NT2/D1 (cell line): ENCODE data around the gene LILRB2.
"Not testable (repeated sequence)": the region's sequence is repeated elsewhere in the genome, so short reads cannot be mapped to it uniquely, and the experiment has no call there.

Source experiments
- DNase-seq: peaks from one replicate; pipeline ENCODE4 v3.0.0-alpha.2; 2011; ENCODE audit warnings: low read depth, low spot score
- H3K27me3 ChIP-seq: 2 replicates; pipeline ENCODE4 v1.6.0; 2011; ENCODE audit warnings: mild to moderate bottlenecking; ENCODE audit not compliant: insufficient read length, insufficient read depth
- H3K36me3 ChIP-seq: 2 replicates; pipeline ENCODE4 v1.6.1; 2011; ENCODE audit warnings: mild to moderate bottlenecking, low read length, mixed read lengths; ENCODE audit not compliant: insufficient read depth, insufficient read length
- H3K4me1 ChIP-seq: 2 replicates; pipeline ENCODE4 v1.5.1; 2011; ENCODE audit not compliant: insufficient read depth, insufficient read length
- H3K4me3 ChIP-seq: 2 replicates; pipeline ENCODE4 v1.5.1; 2011; ENCODE audit warnings: low read depth; ENCODE audit not compliant: insufficient read length
- H3K9ac ChIP-seq: 2 replicates; pipeline ENCODE4 v1.6.0; 2011; ENCODE audit warnings: low read depth; ENCODE audit not compliant: insufficient read length
- H3K9me3 ChIP-seq: 2 replicates; pipeline ENCODE4 v1.5.1; 2011; ENCODE audit warnings: mild to moderate bottlenecking, low read length; ENCODE audit not compliant: insufficient read depth
- SUZ12 ChIP-seq: IDR thresholded peaks from 2 replicates; pipeline ENCODE4 v1.6.1; 2011; ENCODE audit not compliant: insufficient read length, insufficient read depth; ENCODE audit errors: extremely low read depth
- YY1 ChIP-seq: IDR thresholded peaks from 2 replicates; pipeline ENCODE4 v1.6.1; 2011; ENCODE audit not compliant: insufficient read length, insufficient read depth
- ZNF274 ChIP-seq: IDR thresholded peaks from 2 replicates; pipeline ENCODE4 v1.6.1; 2011; ENCODE audit warnings: mild to moderate bottlenecking, low read depth, low read length

LILRB2 gene

DNA sequence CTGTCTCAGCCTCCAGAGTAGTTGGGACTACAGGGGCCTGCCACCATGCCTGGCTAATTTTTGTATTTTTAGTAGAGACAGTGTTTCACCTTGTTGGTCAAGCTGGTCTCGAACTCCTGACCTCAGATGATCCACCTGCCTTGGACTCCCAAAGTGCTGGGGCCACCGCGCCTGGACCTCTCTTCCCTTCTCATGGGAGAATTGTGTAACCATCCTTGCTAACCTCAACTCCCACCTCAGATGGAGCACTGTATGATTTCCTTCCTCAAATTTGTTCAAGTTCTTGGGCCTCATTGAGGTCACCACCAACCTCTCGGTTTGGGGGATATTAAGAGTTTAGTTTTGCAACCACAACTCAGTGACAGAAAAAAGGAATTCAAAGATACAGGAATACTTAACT lies 21.3 kb upstream of the LILRB2 start:
- Histone ChIP-seq H3K9ac (no peak overlapping the region), H3K27me3 (peaks cover 70% of the 10 kb centered on the region), H3K9me3 (no peaks in the 10 kb centered on the region), H3K36me3 (no peaks in the 10 kb centered on the region), H3K4me1 (no peaks in the 10 kb centered on the region), H3K4me3 (no peak overlapping the region)
- TF ChIP-seq YY1: no peak
- no peak for DNase-seq

DNA sequence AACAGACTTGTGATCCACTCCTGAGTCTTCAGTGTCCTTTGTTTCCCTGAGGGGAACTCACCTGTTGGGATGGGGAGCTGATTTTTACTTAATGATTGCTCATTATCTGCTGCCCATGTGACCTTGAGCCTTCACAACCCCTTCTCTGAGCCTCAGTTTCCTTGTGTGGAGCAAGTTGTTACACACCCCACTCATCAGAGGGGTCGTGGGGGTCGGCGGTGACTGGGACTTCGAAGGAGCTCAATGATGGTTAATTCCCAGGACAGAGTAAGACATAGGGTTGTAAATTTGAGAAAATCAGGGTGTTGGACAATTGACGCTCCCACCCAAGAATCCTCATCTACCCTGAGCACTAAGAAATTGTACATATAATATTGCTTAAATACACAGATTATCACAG lies 18.6 kb upstream of the LILRB2 start:
- peaks cover 64% of the 10 kb centered on the region for H3K27me3 ChIP-seq
- H3K4me1 ChIP-seq: no peaks in the 10 kb centered on the region

DNA sequence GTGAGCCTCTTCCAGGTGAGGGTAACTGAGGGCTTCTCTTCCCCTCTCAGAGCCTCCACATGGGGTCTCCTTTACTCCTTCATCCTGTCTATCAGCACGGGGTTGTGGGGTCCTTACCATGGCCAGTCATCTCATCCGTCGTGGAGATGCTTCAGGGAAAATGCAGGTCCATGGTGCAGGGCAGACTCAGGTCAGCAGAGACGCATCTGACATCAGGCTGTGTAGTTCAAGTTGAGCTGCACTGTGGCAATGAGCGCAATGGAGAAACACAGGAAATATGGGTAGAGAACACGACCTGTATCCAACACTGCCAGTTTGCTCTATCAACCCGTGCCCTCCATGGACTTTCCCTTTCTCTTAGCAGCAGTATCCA lies 18.2 kb upstream of the LILRB2 start:
- H3K36me3 ChIP-seq: no peaks in the 10 kb centered on the region
- DNase-seq: no peak
- H3K4me1 ChIP-seq: no peaks in the 10 kb centered on the region
- TF ChIP-seq SUZ12: no peak
- TF ChIP-seq ZNF274: no peak
- no peak for TF ChIP-seq YY1
- H3K9me3 ChIP-seq: peaks cover 1% of the 10 kb centered on the region; the same call in 1 of the 2 replicates
- no peak overlapping the region for H3K4me3 ChIP-seq
- no peak overlapping the region for H3K9ac ChIP-seq
- H3K27me3 ChIP-seq: peaks cover 61% of the 10 kb centered on the region

More for the DNA sequence above, 18.6 kb upstream of the LILRB2 start:
- no peaks in the 10 kb centered on the region for H3K9me3 ChIP-seq
- H3K36me3 ChIP-seq: no peaks in the 10 kb centered on the region
- no peak overlapping the region for H3K4me3 ChIP-seq
- no peak for DNase-seq
- no peak overlapping the region for H3K9ac ChIP-seq
- TF ChIP-seq YY1 (no peak), SUZ12 (no peak), ZNF274 (no peak)

DNA sequence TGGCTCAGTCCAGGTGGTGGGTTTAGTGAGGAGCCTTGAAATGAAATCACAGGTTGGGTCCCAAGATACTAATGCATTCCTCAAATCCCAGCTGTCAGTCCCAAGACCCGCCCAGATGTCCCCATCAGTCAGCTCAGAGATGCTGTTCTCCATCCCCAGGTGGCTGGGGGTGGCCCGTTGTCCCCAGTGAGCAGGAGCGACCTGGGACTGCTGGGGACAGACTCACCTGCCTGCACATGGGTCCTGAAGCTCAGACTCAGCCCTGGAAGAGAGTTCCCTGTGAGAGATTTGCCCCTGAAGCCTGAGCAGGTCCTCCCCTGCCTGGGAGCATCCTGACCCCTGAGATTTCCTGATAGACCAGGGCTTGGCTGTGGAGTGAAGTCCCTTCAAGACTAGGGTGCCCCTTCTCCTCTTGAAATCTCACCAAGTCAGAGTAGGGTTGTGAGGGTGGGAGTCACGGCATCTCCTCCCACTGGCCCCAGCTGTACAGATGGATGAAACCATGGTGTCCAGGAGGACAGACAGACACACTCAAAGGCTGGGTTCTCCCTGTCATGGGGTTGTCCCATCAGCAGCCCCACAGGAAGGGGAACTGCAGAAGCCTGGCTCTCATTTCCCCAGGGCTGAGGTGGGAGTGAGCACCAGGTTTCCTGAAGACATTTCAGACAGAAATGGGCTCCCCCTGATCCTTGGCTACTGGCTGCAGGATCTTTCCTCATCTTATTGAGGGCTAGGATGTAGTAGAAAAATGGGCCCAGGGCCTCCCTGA lies 17.6 kb upstream of the LILRB2 start:
- Histone ChIP-seq H3K9me3 (peaks cover 7% of the 10 kb centered on the region; the same call in 1 of the 2 replicates), H3K4me1 (no peaks in the 10 kb centered on the region), H3K36me3 (no peaks in the 10 kb centered on the region), H3K9ac (no peak overlapping the region), H3K27me3 (peaks cover 62% of the 10 kb centered on the region), H3K4me3 (no peak overlapping the region)
- TF ChIP-seq ZNF274 (no peak), SUZ12 (no peak), YY1 (no peak)
- no peak for DNase-seq

DNA sequence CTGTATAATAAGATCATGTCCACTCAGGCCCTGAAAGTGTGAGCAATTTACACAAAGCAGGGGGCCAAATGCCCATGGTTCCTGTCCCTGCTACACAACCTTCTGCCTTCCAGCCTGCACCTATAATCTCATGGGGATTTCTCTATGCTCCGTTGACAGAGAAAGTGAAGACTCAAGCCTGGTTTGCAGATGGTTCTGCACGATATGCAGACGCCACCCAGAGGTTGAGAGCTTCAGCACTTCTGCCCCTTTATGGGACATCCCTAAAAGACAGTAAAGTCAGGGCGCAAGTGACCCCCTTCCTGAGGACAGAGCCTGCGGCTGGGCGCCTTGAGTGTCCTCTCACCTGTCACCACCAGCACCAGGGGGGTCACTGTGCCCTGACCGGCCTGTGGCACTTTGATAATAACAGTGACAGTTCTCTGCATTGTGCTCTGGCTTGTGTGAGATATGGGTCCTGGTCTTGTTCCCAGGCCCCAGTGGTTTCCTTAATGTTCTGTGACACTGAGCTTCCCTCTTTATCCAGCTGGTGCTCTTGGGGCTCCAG lies 16.9 kb upstream of the LILRB2 start:
- Histone ChIP-seq H3K4me3 (no peak overlapping the region), H3K4me1 (no peaks in the 10 kb centered on the region), H3K36me3 (no peaks in the 10 kb centered on the region), H3K9me3 (peaks cover 8% of the 10 kb centered on the region; the same call in 1 of the 2 replicates), H3K9ac (no peak overlapping the region), H3K27me3 (peaks cover 63% of the 10 kb centered on the region)
- TF ChIP-seq YY1: no peak
- TF ChIP-seq SUZ12: no peak
- TF ChIP-seq ZNF274: no peak
- DNase-seq: no peak

DNA sequence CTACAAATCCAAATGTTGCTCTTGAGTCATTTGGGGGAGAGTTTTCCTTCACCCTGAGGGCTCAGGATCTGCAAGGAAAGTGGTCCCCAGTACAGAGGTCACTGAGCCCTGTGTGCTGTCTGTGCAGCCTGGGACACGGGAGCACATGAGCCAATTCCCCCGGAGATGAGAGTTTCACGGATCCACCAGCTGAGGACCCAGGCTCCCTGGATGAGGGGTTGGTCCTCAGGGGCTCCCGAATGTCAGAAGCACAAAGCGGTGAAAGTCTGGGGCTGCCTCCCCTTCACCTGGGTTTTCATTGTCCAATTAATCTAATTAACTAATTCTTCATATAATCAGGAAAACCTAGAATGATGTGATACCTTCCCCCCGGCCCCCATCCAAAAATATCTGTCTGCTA lies 13.6 kb upstream of the LILRB2 start:
- Histone ChIP-seq H3K27me3 (peaks cover 37% of the 10 kb centered on the region), H3K9me3 (peaks cover 8% of the 10 kb centered on the region; the same call in 1 of the 2 replicates), H3K4me3 (no peak overlapping the region), H3K9ac (no peak overlapping the region), H3K4me1 (no peaks in the 10 kb centered on the region), H3K36me3 (no peaks in the 10 kb centered on the region)
- no peak for TF ChIP-seq YY1
- TF ChIP-seq SUZ12: no peak
- TF ChIP-seq ZNF274: no peak
- DNase-seq: no peak

DNA sequence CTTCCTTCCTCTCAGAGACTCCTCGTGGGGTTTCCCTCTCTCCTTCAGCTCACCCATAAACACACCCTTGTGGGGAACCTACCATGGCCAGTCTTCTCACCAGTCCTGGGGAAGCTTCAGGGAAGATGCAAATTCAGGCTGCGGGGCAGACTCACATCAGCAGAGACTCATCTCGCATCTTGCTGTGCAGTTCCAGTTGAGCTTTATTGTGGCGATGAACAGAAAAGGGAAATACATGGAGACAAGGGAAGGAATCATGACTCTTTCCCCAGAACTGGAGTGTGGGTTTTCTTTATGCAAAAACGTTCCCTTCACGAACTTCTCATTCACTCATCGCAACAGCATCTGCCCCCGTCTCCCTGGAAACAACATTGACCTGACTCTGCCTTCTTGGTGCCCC lies 8.2 kb upstream of the LILRB2 start:
- H3K27me3 ChIP-seq, H3K9ac ChIP-seq, H3K36me3 ChIP-seq, DNase-seq, H3K4me1 ChIP-seq, H3K4me3 ChIP-seq, H3K9me3 ChIP-seq: not testable (repeated sequence)
